ENCODE measurements around the gene CD180.

The CD180 gene

DNA sequence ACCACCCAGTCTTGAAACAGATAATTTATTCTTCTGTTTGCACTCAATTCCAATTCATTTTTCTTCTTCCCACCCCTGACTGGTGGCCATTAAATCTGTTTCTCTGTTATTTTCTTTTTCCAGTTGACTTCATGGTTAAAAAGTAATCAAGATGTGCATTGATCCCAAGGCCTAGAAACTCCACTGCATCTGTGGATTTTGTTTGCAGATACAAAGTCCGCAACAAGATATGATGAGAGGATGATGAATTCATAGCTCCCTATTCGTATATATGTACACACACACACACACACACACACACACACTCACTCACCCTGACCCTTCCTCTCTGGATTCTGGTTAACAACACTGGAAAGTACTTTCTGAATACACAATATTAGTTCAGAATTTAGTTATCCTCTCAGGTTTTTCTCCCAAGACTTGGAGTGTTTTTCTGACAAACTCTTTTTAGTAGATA is 52.4 kb downstream of the CD180 start:
- TF ChIP-seq, protein P1, sequence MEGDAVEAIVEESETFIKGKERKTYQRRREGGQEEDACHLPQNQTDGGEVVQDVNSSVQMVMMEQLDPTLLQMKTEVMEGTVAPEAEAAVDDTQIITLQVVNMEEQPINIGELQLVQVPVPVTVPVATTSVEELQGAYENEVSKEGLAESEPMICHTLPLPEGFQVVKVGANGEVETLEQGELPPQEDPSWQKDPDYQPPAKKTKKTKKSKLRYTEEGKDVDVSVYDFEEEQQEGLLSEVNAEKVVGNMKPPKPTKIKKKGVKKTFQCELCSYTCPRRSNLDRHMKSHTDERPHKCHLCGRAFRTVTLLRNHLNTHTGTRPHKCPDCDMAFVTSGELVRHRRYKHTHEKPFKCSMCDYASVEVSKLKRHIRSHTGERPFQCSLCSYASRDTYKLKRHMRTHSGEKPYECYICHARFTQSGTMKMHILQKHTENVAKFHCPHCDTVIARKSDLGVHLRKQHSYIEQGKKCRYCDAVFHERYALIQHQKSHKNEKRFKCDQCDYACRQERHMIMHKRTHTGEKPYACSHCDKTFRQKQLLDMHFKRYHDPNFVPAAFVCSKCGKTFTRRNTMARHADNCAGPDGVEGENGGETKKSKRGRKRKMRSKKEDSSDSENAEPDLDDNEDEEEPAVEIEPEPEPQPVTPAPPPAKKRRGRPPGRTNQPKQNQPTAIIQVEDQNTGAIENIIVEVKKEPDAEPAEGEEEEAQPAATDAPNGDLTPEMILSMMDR (IDR thresholded peaks at IDR 0.05) = no peak

DNA sequence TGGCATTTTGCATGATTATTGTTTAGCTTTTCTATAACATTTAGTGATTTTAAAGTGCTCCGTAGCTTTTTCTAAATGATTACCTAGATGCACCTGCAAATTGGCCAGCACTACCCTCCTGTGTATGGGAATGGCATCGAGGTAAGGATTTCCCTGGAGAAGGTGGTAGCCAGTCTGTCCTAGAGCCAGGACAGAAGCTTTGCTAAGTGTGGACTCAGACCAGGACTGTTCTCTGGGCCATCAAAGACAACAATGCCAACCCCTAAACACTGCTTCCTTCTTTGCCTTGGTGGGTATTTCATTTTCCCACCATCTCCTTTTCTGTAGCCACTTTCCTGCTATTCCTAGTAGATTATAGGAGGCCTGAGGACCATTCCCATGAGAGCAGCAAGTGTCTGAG is 53.0 kb downstream of the CD180 start:
- TF ChIP-seq, protein P1 (IDR thresholded peaks at IDR 0.05) = no peak

DNA sequence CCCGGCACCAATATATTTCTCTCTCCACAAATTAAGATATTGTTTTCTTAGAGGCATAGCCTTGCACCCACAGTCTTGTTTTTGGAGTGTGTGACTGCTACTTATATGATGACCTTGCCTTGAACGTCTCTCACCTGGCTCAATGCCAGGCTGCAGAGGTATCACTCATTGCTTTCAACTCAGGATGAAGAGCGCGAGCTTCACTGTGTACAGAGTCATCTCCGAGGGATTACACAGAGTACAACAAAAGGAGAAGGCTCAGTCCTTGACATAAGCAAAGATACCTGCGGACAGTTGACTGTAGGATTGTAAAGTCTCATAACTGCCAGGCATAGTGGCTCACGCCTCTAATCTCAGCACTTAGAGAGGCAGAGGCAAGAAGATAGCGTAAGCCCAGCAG is 53.8 kb downstream of the CD180 start:
- TF ChIP-seq, protein P1 (IDR thresholded peaks at IDR 0.05) = no peak

DNA sequence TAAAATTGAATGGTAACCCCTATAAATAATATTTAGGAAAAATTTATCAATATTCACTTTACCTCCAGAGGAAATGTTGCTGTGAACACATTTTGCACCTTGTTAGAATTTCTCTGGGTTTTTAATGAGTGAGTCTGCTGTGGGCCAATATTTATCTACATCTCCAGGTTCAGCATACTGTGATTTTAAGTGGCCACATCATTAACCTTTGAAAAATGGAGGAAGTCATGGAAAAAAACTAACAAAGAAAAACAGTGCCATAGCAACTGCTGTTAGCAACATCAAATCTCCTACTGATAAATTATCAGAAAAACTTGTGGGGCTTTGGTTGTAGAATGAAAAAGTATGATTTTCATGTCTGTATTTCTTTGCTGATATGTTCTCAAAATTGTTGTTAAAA is 55.0 kb downstream of the CD180 start:
- TF ChIP-seq, protein P1 (IDR thresholded peaks at IDR 0.05) = no peak

DNA sequence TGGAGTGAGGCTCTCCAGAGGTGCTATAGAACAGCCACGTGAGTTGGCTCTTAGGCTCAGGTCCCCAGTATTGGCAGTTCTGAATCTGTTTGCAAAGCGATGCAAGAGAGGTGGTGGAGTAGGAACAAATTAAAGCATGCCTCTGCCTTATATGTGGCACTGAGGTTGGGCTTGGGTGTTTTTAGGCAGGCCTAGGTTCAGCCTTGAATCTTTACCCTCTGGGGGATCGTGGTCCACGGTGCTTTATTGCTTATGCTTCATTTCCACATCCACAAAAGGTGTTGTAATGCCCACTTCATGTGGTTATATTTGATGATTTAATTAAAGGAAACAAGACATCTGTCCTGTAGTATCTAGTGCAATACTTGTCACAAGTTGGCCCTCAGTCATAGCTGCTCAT is 56.2 kb downstream of the CD180 start:
- TF ChIP-seq, protein P1 (IDR thresholded peaks at IDR 0.05) = no peak

DNA sequence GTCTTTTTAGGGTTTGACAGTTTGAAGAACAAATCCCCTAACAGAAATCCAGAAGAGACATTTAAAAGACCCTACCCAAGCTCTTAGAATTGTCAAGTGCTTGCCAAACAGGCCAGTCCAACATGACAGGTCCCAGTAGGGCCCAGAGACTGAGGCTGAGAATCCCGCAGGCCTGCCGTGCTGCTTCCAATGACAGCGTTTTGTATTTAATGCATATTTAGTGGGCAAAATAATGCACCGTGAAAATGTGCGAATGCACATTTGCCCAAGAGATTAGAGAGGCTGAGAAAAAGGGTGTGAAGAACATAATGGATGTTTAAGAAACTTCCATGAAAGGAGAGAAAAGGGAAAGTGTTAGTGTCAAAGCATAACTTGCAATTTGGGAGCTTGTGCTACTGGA is 57.6 kb downstream of the CD180 start:
- TF ChIP-seq, protein P1 (IDR thresholded peaks at IDR 0.05) = no peak

DNA sequence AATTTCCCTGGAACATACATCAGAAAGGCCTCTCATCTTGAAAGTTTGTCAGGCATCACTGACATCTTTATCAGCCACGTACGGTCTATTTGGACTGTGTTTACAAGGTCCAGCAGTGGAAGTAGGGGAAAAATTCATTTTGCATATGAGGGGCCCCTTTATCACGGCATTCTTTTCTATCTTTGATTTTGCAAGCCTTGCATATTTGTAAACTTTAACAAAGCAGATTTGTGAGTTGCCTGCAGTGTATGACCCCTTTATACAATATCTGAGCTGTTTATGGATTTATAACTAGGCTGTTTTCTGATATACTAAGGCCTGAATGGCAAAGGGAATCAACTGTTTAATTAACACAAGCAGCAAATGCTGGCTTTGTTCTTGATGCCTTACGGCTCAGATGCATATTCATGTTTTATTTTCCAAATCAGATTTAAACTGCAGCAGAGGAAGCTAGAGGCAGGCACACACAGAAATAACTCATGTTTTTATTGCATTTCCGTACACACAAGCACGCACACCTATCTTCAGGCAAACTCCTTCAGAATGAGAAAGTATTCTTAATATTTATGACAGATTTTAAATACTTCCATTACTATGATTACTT is 61.1 kb downstream of the CD180 start:
- TF ChIP-seq, protein P1 (IDR thresholded peaks at IDR 0.05) = no peak

DNA sequence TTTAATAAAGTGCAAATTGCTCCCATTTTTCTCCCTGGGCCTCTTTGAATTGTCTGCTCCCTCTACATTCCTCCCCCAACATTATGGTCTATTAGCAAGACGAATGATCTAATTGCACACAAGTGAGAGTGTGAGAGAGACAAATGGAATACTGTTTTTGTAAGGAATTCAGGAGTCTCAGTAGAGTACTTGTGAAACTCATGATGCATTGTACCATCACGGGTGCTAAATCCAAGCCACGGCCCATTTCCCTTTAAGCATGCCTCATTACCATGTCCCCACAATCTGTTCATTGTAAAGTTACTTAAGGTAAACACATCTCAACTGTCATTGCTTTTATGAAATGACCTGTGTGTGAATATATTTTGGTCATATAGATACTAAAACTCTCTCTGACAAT is 62.8 kb downstream of the CD180 start:
- TF ChIP-seq, protein P1 (IDR thresholded peaks at IDR 0.05) = no peak
